Activated T-cell treated with anti-CD3 and anti-CD28 coated beads for 24 hours (primary cell): ENCODE results near the gene TMEM109.

ENCODE experiments used
- DNase-seq: peaks from one replicate; pipeline ENCODE4 v3.0.0-alpha.2; 2020; ENCODE audit warnings: low read depth

The TMEM109 gene

GRCh38 chr11:60942219-60942618 lies 28.3 kb downstream of the TMEM109 start:
- no peak for DNase-seq

DNA sequence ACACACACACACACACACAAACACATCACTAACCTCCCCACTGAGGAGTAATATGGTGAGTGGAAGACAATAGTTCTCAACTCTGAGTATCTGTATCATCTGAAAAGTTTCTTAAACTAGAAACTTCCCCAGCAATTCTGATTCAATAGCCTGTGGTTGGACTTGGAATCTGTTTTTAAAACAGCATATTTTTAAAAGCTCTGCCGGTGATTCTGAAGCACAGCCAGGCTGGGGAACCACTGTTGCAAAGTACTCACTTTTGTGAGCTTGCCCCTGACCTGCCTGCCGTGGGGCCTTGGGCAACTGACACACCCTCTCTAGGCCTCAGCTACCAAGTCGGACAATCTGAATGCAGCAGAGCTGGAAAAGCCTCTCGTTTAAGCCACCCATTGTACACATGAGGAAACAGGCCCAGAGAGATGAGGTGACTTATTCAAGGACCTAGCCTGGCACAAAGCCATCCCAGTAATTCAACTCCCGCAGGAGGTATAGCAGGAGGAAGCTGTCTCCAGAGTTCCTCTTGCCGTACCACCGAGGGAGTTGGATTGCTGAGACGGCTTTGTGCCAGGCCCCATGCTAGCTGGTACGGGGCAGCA lies 29.1 kb downstream of the TMEM109 start:
- DNase-seq, result no peak

DNA sequence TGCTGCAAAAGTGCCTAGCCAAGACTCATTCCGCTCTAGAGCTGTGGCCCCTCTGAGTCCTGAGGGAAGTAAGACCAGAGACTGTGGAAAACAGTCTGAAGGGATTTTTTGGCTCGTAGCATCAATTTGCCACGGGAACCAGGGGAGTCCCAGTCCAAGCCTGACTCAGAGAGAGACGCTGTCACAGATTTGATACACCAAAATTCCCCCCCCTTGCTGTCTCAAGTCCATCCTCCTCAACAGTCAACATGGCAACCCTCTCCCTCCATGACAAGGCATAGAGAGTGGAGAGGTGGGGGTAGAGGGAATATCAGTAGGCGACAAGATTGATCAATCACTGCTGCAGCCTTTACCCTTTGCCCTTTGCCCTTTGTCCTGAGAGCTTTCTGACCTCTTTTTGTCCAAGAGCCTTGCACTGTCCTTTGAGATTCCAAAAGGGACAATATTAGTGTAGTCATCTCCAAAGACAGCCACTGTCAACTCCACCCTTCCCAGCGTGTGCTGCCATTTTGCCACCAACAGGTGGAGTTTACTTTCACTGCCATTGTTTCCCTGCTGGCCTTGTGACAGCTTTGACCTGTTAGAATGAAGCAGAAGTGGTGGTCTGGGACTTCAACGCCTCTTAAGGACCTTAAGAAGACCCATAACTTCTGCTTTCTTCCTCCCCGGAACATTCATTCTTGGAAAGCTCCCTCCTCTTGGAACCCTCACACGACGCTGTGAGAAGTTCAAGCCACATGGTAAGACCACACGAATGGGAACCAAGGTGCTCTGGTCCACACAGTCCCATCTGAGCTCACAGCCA lies 30.7 kb downstream of the TMEM109 start:
- DNase-seq, result no peak

DNA sequence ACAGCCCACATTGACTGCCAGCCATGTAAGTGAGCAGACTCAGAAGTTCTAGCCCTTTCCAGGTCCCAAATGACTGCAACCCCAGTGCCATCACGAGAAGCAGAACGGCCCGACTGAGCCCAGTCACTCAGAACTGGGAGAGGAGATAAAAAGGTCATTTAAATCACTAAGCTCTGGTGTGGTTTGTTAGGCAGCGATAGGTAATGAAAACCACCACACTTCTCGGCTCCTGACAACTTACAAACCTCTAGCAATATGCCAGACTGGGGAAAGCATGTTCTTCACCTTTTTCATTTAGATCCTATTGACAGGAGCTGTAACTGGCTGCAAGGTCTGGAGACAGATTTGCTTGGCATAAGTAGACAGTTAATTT lies 31.3 kb downstream of the TMEM109 start:
- no peak for DNase-seq

DNA sequence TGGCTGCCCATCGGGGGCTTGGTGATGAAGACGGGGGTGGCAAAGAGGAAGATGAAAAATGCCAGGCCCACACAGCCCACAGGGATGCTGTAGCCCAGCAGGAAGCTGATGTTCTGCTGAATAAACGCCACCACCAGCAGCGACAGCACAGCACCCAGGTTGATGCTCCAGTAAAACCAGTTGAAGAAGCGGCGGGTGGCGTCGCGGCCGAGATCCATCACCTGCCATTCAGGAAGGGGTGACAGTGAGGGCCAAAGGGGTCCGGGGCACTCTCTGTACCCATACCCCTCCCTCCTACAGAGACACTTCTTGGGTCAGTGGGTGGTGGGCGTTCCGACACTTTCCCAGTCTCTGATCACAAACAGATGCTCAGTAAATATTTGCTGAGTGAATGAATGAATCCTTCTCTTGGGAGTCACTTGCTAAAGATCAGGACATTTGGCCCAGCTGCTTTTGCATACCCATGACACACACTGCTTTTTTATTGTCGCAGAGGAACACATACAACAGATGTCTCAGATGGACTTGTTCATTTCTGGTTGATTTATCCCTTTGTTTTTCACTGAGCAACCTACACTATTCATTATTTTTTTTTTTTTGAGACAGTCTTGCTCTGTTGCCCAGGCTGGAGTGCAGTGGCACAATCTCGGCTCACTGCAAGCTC lies 32.8 kb downstream of the TMEM109 start:
- DNase-seq, result no peak

- DNase-seq, result no peak
Measured at GRCh38 chr11:60947700-60948099, 33.7 kb downstream of the TMEM109 start.

DNA sequence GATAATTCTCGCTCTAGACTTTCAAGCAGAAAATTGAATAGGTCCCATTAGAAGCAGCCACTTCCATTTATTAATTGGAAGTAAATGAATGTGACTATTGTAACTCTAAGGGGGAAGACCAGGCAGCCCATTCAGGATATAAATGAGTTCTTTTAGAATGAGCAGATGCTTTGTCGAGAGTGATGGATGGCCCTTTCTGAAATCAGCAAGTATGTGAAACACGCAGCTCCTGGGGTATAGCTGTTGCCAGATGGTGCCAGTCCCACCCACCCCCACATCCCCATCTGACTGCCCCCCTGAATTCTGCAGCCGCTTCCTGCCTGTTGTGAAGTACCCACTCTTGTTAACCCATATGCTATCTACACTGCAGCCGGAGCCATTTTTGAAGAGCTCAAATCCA lies 34.3 kb downstream of the TMEM109 start:
- no peak for DNase-seq

- DNase-seq, result no peak
Measured at GRCh38 chr11:60950024-60950423, 36.1 kb downstream of the TMEM109 start.

DNA sequence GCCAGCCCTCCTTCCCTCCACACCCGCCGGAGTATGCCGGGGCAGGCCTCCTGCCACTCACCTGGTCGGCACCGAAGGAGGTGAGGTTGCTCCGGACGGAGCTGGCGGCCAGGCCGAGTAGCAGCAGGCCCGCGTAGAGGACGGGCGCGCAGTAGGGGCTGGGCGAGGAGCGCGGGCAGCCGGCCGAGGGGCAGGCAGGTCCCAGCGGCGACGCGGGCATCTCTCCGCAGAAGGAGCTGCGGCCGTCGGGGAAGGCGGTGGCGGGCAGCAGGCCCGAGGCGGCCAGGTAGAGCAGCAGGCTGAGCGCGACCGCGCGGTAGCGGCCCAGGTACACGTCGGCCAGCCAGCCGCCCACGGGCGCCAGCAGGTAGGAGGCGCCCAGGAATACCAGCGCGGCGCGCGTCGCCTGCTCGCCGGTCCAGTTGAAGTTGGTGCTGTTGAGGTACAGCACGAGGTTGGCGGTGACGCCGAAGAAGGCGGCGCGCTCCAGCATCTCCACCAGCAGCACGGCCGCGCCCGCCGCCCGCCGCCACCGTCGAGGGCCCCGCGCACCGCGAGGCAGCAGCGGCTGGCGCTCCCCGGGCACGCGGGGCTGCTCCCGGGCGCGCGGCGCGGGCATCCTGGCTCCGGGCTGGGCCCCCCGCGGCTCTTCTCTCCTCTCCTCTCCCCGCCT lies 37.1 kb downstream of the TMEM109 start:
- no peak for DNase-seq

DNA sequence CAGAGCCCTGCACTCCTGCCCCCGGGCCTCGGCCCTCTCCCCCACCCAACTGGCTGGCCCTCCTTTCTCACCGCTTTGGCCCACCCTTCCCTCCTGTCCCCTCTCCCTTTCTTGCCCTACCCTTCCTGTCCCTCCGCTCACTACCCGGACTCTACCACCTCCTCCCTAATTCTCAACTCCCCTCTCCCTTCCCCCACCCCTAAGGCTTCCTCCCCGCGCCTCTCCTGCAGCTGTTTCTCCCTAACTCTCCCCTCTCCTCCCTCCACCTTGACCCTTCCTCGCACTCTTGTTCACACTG lies 37.6 kb downstream of the TMEM109 start:
- DNase-seq, result no peak

DNA sequence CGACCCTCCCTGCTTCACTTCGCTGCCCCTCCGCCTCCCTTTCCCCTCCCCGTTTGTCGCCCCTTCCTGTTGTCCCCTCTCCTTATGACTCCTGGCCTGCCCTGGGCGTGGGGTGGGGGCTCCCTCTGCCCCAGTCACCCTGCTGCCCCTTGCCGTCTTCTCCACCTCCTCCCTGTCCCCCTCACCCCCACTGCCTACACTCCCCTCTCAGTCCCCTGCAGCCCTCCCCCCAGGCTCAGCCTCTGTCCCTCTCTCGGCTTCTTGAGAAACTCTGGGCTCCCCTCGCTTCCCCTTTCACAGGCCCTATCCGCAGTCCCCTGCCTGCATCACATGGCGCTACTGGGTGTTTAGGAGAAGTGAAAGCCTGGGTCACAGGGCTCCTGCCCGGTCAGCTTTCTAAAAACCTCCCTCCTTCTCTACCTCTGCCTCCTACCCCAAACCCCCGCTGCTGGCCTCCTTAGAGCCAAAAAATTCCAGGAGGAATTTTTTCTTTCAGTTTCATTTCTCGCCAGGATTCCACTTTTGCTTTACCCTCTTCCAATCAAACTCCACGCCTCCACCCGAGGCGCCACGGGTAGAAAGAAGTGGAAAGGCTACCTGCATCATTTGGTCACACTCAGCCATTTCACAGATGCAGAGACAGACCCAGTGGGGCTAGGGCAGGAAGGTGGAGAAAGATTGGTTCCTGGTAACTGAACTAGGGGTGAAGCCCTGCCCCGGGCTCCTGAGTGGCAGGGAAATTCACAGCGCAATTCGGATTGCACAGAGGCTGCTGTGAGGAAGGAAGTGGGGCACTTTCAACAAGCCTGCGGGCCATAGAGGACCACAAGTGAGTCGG lies 38.2 kb downstream of the TMEM109 start, which contains the start of gene SLC15A3:
Gene SLC15A3, minus strand, starts transcription at position 273 of the 838 bp plus-strand sequence. CDS start 625 bp downstream, outside the sequence.
- DNase-seq, result no peak

- no peak for DNase-seq
Measured at GRCh38 chr11:60952742-60953170, 38.8 kb downstream of the TMEM109 start.

GRCh38 chr11:60953781-60954180 lies 39.8 kb downstream of the TMEM109 start:
- no peak for DNase-seq

DNA sequence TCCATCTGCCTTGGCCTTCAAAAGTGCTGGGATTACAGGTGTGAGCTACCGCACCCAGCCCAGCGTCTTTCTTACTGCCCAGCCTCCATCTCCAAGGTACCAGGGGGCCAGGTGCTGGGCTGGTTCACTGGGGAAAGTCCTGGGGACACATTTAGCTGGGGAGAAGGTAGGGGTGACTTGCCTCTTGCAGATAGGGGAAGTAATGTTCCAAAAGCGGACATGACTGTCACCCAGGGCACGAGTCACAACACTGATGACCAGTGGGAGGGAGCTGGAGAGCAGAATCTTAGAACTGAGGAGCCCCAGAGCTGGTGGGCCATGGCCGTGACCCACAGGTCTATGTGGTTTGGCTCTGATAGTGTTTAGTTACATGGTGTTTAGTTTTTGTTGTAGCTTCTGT lies 40.5 kb downstream of the TMEM109 start:
- no peak for DNase-seq

- DNase-seq, result no peak
Measured at GRCh38 chr11:60955571-60955970, 41.6 kb downstream of the TMEM109 start.

DNA sequence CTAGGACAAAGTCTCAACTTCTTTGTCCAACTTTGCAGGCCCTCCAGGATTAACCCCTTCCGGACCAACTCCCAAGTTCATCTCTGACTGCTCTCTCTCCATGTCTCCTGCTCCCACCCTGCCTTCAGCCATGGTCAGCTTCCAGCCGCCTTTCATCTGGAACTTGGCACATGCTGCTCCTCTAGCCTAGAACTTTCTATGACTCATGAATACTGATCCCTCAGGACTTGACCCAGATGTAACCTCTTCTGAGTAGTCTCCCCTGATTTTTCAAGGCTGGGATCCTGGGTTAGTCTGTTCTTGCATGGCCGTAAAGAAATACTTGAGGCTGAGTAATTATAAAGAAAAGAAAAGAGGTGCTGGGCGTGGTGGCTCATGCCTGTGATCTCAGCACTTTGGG lies 43.2 kb downstream of the TMEM109 start:
- DNase-seq, result no peak

GRCh38 chr11:60959431-60959830 lies 45.5 kb downstream of the TMEM109 start:
- DNase-seq, result no peak

GRCh38 chr11:60960405-60960804 lies 46.4 kb downstream of the TMEM109 start:
- DNase-seq, result no peak

- no peak for DNase-seq
Measured at GRCh38 chr11:60964801-60965200, 50.8 kb downstream of the TMEM109 start.

DNA sequence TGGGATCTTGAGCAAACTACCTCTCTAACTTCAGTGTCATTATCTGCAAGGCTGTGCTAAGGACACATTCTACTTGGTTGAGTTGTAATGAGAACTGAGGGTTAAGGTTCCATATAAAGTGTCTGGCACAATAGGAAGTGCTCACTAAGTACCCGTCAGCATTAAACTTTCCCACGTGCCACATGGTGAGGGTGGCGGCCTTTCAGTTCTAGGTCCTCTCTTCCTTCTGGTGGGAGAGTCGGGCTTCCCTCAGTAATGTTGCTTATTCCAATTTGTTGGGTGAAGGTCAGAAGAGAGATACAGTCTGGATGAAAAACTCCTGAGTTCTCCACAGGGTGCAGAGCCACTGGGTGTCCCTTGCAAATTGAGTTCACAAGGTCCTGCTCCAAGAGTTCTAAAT lies 52.9 kb downstream of the TMEM109 start:
- DNase-seq, result no peak

DNA sequence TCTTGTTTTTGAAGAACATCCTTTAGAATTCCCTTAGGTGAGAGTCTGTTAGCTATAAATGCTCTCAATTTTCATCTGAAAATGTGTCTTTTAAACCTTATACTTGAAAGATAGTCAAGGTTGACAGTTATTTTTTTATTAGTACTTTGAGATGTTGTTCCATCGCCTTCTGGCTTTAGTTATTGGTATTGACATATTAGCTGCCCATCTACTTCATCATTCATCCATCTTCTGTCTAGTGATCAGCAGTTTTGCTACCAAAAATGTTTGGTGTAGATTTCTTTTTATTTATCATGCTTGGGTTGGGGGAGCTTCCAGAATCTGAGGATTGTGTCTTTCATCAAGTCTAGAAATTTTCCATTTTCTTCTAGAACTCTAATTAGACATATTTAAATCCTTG lies 54.3 kb downstream of the TMEM109 start:
- no peak for DNase-seq

GRCh38 chr11:60970369-60970774 lies 56.4 kb downstream of the TMEM109 start:
- peak; percentile 80 for DNase-seq
